Spleen (tissue), 7 donors: ENCODE measurements around the gene HNF4A.

Experiments used
- CTCF ChIP-seq, 11 experiments: fragments of 200-600 bp in 7 of 11; fragments of 450-650 bp in 4 of 11; sonication (generic) in 4 of 11; IDR thresholded peaks in 8 of 11; conservative IDR thresholded peaks in 3 of 11; 1 replicate in 7 of 11; 2 replicates in 4 of 11; pipeline versions ENCODE4 v1.4.0 to v1.8.0; 2016 to 2021; ENCODE audit warnings: antibody characterized with exemption in 11 of 11, inconsistent platforms in 4 of 11, mild to moderate bottlenecking in 1 of 11
- POLR2A ChIP-seq, 3 donors: fragments of 450-650 bp; IDR thresholded peaks; one replicate each; pipeline ENCODE4 v1.5.1; 2017; ENCODE audit warnings: antibody characterized with exemption in 3 of 3, mild to moderate bottlenecking in 1 of 3
- POLR2AphosphoS5 ChIP-seq, 3 donors: sonication (generic); formaldehyde crosslinking; IDR thresholded peaks; one replicate each; pipeline ENCODE4 v1.5.1; 2017; ENCODE audit warnings: antibody characterized with exemption in 3 of 3
- donor health status: DM: no; HTN: no; CAD: no; lungs with moderate emphysema.
- donor health status: DM: no; HTN: no; CAD: no.
- donor health status: DM: no; HTN: no; CAD: no.

GRCh38 chr20:44406572-44407137 lies 51.2 kb downstream of the HNF4A start:
- TF ChIP-seq CTCF (IDR thresholded peaks at IDR 0.05 in 8 of 11, conservative IDR thresholded peaks at IDR 0.05 in 3 of 11) (no peak), POLR2A (IDR thresholded peaks at IDR 0.05) (no peak), POLR2AphosphoS5 (IDR thresholded peaks at IDR 0.05) (no peak)
